ENCODE results near the gene SIAH2.

Gene SIAH2

DNA sequence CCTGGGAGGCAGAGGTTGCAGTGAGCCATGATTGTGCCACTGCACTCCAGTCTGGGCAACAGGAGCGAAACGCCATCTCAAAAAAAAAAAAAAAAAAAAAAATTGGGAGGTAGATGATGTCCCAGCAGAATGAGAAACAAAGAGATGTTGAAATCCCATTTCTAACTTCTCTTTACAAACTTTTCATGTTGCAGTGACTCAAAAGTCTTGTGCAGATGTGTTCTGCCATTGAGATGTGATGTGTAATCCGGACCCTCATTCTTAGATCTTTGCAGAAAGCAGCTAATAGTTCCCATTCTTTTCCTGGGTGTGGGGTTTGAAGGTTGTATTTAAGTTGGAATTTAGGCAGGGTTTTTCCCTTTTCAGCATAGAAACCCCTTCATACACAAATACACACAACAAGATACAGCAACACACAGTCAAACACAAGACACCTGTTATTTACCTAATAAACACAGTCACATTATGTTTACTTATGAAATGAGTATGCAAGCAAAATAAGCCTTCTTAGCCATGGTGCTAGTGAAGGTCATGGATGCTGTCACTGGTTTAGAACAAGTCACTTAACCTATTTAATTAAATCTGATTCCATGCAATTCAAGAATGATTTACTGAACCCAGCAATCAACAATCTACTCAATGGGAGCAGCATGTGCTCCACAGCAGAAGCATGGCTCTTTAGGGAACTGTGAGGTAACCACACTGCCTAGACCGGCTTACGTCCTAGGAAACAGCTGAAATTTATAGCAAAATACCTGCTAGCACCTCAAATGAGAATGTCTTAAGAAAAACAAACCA is 14.9 kb downstream of the SIAH2 start:
- peak; percentile 57 for DNase-seq

DNA sequence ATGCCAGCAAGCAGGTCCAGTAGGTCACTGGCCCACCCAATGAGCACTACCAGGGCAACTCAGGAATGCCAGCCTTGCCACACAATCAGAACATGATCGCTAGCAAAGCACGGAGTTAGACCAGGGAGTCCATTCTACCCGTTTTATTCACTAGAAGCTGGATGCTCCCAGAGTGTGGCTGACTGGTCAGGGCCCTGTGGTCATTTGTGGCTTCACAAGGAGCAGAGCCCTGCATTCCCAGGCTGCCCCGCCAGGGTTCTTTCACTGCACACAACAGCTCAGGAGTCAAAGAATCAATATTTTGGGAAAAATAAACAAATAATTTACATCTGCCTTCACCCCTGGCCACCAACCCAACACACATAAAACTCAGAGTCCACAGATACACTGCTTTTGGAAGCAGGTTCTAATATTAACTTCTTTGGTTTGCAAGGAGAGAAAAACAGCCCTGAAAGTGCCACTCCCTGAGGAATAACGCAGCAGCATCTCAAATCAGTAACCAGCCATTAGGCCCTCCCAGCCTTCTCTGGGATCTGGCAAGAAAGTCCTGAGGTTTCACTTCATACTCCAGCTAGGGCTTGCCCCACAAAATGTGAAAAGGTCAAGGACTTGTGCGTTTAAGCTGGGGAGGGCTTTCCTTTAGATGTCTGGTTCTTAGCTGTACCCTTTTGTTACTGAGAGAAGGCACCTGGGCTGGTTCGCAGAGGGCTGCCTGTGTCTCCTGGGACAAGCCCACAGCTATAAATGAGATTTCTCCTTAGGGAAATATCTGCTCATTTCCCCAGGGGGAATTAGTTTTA is 16.0 kb downstream of the SIAH2 start:
- no peak for DNase-seq

DNA sequence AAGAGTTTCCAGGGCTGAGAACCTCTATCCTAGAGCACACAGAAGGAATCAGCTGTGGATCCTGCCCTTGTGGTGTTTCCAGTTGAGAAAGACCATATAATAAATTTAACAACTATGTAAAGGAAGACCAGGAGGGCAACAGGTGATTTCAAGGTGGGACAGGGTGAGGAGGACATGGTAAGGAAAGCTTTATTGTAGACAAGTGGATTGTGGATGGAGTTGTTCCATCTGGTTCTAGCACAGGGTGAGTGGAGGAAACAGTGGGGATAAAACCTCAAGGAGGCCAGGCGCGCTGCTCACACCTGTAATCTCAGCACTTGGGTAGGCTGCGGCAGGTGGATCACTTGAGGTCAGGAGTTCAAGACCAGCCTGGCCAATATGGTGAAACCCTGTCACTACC is 17.1 kb downstream of the SIAH2 start:
- DNase-seq: no peak

DNA sequence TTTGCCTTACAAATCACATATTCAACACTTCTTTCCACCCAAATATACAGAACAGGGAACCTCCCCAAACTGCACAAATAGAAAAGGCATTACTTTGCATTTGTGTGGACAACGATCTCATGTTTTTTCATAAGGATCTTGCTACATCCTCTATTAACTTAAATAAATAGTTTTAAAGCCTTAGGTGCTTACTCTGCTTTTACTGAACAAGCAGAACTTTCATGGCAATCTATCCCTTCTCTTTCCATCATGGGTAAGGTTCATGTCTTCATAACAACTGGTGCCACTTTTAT is 18.1 kb downstream of the SIAH2 start:
- DNase-seq: no peak

DNA sequence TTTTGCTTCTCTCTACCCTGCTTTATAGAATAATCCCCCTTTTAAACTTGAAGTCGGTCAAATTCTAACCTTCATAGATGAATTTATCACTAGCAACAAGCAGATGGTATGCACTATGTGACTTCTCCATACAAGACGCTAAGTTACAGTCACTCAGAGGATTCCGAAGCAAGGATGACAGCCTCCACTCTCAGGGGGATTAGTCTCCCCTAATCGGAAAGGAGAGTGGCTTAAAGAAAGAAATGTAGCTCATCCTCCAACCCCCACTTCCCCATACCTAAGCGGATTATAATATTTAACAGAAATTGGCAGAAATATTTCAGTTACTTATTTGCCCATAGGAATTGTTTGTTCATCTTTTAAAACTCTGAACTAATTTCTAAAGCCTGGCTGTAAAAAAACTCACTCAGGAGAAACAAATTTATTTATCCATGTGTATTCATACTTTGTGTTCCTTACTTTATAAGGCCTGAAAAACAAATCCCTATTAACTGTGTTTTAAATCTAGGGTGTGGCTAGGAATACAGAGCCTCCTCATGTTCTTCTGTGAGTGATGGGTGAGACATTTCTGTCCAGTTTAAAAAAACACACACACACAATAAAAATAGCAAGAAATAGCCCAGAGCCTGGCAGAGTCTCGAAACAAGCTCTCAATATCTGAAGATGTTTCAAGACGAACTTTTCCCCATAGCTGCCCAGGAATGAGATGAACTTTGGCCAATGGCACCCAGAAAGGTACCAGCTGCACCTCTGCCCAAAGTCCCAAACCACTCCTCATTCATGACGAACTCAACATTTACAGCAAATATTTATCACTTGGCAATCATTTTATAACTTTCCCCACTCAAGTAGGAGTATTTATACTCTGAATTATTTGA is 18.7 kb downstream of the SIAH2 start:
- DNase-seq: no peak

DNA sequence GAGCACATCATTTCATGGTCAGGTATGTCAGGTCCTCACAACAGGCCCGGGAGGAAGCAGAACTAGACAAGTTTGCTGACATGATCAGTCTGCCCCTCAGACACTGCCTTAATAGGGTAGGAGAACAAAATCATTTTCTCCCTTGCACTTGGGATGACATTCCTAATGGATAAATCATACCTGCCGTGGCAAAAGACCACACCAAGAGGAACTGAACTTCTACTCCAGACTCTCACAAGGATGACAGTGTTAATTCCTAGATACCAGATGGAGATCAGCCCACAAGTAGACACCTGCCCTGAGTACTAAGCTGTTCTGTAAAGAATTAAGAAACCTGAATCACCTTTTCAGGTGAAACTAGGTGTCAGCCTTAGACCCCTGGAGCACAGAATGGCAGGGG is 19.5 kb downstream of the SIAH2 start:
- no peak for DNase-seq

DNA sequence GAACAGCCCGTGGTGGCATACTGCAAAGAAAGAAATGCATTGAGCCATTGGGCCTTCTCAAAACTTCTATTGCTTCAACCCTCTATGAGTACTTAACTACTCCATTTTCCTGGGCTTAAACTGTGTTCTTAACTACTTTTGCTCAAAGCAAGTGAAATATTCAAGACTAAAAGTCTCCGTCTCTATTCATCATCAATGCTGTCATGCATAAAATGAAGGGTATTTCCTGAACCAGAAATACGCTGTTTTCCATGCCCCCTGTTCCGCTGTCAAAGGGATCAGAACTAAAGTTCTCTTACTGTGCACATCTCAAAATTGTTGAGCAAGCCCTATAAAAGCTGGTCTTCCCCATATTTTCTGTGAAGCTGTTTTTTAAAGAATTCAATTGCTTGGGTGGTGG is 20.3 kb downstream of the SIAH2 start:
- no peak for DNase-seq

DNA sequence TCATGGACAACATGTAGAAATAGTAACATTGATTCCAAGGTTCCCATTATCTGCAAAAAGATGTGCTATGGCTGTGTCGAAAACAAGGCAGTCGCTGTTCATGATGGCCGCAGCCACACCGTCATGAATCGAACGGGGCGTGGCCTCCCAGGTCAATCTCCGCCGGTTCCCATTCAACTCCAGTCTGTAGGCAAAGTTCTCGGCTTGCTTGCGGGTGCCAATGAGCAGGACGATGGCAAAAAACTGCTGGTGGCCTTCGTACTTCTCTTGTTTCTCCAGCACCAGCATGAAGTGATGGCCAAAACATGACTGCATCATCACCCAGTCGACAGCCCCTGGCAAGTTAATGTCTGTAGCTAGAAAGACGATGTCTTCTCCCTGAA is 20.8 kb downstream of the SIAH2 start:
- no peak for DNase-seq

DNA sequence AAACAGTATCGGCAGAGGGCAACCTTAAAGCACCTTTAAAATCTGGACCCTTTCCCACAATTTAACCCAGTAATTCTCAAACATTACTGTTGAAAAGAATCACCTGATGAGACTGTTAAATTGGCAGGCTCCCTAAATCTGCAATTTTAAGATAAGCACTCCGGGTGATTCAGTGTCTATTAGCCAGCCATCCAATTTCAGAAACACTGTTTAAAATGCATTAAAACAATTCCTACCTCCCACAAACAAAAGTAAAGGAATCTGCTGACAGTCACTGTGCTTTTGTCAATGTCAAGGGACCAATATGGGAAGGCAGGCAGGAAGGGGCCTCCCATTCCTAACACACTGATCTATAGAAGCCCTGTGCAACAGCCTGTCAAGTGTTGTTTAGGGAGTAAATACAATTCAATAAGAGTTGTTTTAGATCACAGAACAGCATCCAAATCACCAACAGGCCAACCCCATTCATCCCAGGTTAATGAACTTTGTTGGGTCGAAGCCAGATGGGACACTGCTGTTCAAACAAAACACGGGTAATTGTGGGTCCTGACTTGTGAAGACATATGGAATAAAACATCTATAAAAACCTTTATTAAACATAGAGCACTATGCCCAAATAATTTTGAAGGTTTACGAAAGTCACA is 21.4 kb downstream of the SIAH2 start:
- no peak for DNase-seq

DNA sequence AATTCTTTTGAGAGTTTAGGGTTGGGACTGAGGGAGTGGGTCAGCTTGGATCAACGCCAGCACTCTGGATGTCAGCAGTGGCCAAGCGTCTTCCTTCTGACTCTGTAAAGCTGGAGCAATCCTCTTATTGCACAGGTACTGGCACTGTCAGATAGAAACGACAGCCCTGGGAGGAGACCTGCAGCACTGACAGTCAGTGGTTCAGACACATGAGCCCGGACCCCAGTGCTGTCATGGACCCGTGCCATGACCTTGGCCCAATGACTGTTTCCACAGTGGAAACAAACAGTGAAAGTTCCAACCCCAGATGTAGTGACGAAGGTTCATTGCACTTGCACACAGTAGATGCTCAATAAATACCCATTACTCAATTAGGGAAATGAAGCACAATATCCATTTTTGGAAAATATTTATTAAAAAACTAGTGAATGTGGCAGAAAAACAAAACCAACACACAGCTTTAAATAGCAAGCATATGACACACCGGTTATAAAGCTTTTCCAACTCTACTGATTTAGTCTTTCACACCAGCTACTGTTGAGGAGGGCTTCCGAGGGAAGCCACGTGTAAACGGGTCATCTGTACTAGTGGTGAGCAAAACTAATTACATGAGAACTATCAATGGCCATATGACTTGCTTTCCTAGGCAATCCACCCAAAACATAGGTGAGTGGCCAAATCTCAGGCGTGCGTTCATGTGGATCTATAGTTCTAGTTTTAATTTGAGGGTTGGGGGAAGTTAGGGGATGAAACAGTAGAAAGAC is 22.1 kb downstream of the SIAH2 start:
- no peak for DNase-seq

DNA sequence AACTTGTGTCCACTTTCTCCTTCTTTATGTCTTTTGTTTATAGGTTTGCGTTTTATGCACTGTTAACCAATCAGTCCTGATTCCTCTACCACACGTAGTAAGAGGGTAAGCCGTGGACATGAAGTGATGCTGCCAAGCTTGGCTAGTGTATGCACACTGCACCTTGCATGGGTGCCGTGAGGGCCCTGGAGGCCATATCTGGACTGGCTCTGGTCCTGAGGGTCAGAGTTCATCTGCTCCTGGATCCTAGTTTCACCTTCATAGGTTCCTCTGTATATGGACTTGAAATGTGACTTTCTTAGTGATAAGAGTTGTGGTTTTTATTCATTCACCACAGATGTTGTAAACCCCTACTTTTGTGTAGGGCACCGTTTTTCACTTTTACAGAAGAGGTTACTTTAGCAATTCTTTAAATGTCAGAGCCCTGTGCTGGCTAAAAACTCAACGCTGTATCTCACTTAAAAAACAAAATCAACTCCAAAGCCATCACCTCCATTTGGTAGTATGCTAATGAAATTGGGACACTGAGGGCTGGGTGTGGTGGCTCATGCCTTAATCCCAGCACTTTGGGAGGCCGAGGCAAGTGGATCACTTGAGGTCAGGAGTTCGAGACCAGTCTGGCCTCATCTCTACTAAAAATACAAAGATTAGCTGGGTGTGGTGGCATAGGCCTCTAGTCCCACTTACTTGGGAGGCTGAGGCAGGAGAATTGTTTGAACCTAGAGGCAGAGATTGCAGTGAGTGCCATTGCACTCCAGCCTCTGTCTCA is 22.9 kb downstream of the SIAH2 start:
- no peak for DNase-seq

DNA sequence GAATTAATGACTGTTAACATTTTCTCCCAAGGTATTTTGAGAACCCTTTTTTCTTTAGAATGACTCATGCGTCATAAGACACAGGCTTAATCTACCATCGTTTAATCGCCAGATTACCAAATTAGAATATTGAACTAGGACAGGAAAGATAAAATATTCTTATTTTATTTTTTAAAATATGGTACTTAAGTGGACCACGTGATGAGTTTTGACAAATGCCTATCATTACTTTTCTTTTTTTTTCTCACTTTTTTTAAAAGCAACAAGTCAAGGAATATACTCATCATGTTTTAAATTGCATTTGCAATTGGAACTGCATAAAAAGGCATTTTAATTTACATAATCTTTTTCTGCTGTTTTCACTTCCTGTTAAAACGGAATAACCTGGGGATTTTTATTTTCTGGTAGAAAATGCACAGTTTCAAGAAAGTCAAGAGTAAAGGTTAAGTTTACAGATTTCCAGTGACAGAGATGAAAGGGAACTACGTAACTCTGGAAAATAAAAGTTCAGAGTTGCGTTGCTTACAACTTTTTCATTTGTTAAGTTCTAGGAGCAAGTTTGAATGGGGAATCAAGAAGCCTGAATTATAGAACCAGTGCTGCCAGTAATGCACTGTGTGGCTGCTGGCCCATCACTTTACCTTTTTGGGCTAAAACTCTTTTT is 23.6 kb downstream of the SIAH2 start:
- peak; percentile 13 for DNase-seq

DNA sequence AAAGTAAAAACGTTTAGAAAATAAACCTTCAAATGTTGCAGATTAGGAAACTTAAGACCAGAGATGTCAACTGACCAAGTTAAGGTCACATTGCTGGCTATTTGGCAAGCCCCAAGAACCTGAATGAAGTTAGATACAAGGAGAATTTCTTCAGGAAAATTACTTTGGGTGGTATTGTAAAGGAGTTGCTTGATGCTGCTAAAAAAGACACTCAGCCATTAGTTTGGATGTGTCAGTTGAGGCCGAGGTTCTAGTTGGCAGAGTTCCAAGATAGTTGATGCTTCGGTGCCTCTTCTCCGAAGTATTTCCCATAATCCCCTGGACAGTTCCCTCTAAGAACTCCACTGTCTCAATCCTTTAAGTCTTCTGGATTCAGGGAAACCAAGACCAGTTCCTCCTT is 24.3 kb downstream of the SIAH2 start:
- no peak for DNase-seq

DNA sequence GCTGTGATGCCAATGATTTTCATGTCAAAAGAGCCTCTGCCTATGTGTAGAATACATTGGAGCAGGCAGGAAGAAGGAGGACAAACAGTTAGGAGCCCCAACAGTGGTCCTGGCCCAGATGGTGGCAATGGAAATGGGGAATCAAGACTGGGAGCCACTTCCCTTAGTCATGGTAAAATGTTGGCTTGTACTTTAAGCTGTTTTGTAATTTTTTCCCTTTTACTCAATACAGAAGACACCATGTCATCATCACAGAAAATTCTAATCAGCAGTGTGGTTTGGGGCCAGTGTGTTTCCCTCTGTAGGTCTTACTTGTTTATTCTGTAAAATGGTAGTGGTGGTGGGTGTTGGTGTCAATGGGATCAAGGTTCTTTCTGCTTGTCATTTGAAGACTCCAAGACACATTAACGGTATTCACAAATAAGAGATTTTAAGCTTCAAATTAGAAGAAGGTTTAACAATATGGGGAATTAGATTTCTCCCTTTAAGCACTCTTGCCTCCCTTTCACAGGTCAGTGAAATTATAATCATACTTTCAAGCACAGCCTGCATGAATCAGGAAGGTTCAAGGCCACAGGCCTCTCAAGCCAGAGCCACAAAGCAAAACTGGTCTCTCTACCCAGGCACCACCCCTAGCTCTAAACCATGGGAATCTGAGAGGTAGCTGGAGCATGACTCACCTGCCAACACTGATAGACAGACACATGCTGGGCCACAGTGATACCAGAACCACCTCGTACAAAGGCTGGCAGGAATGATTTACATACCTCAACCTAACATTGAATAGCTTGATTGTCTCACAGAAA is 24.9 kb downstream of the SIAH2 start:
- DNase-seq: peak; percentile 71

DNA sequence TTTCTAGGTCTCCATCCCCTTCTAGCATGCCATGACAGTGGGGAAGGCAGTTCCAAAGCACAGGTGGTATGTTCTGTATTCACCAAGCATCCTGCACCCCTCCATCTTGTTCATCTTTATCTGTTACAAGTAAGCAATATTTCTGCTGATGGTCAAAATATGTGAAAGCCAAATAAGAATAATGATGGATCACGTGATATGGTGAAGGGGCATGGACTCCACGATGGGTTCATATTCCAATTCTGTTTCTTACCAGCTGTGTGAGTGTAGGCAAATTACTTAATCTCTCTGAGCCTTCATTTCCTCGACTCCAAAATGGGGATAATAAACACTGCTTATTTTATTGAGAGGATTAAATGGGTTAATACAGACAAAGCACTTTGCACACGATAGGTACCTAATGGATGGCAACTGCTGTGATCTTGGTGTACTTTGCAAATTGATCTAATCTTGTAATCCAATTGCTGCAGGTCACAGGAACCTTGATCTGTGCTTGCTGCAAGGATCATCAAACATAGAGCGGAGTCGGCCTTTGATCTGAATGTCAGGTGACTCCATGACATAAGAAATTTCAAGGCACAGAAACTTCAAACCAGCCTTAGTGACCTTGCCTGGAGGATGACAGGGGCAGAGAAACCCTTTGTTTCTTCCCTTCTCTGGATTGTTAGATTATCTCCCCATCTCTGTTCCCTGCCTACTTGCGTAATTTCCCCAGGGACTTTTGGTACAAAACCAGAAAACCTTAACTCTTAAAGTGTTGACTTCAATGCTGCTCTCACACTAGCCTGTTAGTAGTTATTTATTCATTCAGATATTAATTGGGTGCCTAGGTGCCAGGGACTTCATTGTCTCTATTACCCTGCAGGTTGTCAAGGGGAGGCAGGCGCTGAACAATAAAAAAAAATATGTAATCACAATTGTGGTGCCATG is 25.8 kb downstream of the SIAH2 start:
- DNase-seq: peak; percentile 19

DNA sequence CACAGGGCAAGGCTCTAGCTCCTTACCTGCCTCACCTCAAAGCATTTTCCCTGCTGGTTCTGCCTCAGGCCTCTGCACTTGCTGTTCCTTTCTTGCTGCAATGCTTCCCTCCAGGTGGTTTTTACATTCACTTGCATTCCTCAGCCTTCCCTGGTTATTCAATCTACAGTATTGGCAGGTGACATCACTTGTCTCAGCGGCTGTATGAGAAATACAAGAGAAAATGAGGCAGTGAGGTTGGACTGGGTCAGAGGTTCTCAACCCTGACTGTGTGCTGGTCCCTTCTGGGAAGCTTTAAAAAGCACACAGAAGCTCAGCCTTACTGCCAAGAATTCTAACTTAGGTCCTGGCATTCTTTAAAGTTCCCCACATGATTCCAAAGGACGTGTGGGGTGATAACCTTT is 26.7 kb downstream of the SIAH2 start:
- no peak for DNase-seq

DNA sequence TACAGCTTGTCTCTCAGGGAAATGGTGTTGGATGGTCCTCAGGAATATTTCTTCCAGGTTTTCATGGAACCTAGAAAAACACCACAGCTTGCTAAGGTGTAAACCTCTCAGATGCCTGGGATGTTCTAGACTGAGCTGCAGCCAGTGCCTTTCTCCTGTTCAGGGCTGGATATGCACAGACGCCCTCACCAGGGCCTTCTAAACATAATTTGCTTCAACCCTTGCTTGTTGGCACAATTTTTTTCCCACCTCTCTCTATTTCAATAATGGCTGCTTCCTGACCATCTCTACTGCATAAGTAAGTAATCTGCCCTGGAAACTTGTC is 28.2 kb downstream of the SIAH2 start:
- no peak for DNase-seq

DNA sequence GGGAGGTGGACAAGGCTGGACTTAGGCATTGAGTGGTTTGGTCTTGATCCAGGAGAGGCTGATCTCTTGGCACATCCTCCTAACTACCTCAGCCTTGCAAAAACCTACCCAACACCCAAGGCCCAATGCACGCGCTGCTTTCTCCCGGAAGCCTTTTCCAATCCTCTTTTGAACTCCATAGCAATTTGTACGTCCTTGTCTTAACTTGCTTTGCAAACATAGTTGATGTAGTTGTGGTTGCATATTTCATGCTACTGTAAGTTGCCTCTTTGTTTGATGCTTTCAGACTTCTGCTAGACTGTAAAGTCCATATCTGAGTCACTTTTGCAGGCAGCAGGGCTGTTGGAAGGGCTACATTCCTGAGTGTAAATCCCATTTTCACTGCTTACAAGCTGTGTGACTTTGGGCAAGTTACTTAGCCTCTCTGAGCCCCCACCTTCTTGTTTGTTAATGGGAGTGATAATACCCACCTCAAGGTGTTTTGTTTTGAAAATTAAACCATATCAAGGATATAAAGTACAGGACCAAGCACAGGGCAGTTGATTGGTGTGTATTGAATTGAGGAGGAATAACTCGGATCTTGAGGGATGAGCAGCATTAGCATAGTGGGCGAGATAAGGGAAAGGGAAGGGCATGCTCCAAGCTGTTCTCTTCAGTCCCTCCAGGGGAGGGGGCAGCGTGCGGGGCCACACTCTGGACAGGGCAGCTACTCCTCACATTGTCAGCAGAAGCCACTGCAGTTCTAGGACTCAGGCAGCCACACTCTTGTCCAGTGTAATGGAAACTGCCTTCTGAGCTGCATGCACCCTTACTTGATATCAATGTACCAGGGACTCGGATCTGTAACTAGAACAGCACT is 28.8 kb downstream of the SIAH2 start:
- no peak for DNase-seq
